ENCODE measurements around the gene MBD6.

Gene MBD6

DNA sequence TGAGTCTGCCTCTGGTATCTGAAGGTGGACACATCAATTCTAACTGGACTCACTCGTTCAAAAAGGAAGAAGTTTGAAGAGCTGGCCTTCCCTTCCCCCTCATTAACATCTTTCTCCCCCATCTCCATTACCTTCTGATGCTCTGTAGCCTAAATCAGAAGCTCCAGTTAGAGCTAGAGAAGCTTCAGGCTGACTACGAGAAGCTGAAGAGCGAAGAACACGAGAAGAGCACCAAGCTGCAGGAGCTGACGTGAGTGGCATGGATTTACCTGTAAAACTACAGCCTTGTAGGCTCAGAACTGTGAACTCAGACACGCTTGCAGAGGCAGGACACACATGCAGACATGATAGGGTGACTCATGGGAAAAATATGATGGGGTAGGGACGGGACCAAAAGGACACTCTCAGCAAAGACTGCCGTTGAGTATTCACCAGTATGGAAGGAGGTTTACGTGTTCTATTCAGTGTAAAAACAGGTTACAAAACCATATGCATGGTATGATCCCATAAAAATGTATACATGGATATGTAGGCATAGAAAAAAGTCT, 54.1 kb downstream of the MBD6 start:
- DNase-seq (ENCODE audit: low read depth) = no peak

DNA sequence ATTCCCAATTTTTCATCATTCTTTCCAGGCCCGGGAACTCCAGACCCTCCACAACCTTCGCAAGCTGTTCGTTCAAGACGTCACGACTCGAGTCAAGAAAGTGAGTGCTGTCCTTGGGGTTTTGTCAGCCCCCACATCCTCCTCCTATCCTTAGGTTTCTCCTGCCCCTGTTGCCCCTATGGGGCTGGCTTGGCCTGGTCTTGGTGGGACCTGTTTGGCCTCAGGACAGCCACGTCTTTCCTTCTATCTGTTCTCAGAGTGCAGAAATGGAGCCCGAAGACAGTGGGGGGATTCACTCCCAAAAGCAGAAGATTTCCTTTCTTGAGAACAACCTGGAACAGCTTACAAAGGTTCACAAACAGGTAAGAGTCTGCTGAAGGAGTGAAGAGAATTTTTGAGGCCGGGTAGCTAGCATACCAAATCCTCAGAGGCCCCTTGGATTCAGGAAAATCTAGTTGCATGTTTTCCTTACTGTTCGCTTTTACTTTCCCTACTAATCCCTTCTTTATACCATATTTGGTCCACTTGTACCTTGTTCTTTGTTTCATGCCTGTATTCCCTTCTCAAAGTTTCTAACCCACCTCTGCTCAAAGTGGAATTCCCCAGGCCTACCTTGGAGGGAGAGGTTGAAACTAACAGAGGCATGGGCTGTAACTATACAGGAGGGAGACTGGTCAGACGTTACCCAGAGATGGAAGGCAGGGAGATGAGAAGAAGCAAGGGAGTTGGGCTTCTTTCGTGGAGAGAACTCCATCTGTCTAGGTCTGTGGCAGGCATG, 55.5 kb downstream of the MBD6 start:
- DNase-seq (ENCODE audit: low read depth) = no peak

DNA sequence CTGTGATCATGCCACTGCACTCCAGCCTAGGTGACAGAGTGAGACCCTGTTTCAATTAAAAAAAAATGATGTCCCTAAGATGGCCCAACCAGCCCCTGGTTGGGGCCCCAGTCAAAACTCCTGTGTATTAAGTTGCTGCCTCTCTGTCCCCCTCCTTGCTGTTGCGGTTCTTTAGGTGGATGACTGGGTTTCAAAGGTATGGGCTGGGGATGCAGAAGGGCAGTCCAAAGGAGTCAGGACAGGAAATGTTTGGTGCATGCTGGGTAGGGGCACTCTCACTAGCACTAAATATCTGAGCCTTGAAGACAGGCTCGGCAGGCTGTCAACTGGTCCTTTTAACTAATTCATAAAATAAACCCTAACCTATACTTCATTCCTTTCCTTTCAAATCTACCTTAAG, 56.4 kb downstream of the MBD6 start:
- no peak for DNase-seq (ENCODE audit: low read depth)

Data from CMK (cell line).